Measurements from ENCODE around the gene CDRT4. TPM values are rescaled to one million over a fixed set of nuclear protein-coding genes. Genes with fewer than 3 reads are reported as not detected.

CDRT4 gene
- total and polyA plus RNA-seq, 10 of the 15 experiments (the other 5 are each of a cell fraction or from before 2014, with no cell fraction given), result 0.11 to 1.3 (median 0.51) TPM; not detected in 3

GRCh38 chr17:15452746-15453145, 14.7 kb downstream of the CDRT4 start:
- 45% methylated on average over 1 of the region's 1 CpG for whole genome bisulfite sequencing (ENCODE audit: insufficient coverage, insufficient replicate concordance, low lambda C conversion rate, missing lambda C conversion rate)
- intact Hi-C loops (cut with micrococcal nuclease; ENCODE audit: unreplicated experiment) (no loop called here), in situ Hi-C loops (cut with MboI) (no loop called here)
- no TSS peak for BruUV-seq (replicated peaks)
- no peak for TF ChIP-seq CBX3 (IDR thresholded peaks at IDR 0.05; ENCODE audit: borderline replicate concordance, low read depth)
- no peak for TF ChIP-seq NFXL1 (IDR thresholded peaks at IDR 0.05; ENCODE audit: borderline replicate concordance)
- TF ChIP-seq, protein P1, sequence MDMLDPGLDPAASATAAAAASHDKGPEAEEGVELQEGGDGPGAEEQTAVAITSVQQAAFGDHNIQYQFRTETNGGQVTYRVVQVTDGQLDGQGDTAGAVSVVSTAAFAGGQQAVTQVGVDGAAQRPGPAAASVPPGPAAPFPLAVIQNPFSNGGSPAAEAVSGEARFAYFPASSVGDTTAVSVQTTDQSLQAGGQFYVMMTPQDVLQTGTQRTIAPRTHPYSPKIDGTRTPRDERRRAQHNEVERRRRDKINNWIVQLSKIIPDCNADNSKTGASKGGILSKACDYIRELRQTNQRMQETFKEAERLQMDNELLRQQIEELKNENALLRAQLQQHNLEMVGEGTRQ (IDR thresholded peaks at IDR 0.05; ENCODE audit: borderline replicate concordance, low read depth, low read length), result no peak
- no peak for TF ChIP-seq PAX8 (IDR thresholded peaks at IDR 0.05)
- TF ChIP-seq RBBP5 (conservative IDR thresholded peaks at IDR 0.05), result no peak
- no peak for TF ChIP-seq TAF1 (IDR thresholded peaks at IDR 0.05; ENCODE audit: borderline replicate concordance, low read depth, low read length)
- TF ChIP-seq TARDBP (IDR thresholded peaks at IDR 0.05; ENCODE audit: borderline replicate concordance), result no peak
- no peak for TF ChIP-seq HDAC6 (IDR thresholded peaks at IDR 0.05; ENCODE audit: unreplicated experiment)
- TF ChIP-seq NR2F1 (conservative IDR thresholded peaks at IDR 0.05), result no peak
- TF ChIP-seq LARP7 (IDR thresholded peaks at IDR 0.05), result no peak
- no peak for TF ChIP-seq EED (IDR thresholded peaks at IDR 0.05; ENCODE audit: low read depth)
- TF ChIP-seq RFX5 (IDR thresholded peaks at IDR 0.05; ENCODE audit: low read depth, low read length), result no peak
- TF ChIP-seq, protein P2, sequence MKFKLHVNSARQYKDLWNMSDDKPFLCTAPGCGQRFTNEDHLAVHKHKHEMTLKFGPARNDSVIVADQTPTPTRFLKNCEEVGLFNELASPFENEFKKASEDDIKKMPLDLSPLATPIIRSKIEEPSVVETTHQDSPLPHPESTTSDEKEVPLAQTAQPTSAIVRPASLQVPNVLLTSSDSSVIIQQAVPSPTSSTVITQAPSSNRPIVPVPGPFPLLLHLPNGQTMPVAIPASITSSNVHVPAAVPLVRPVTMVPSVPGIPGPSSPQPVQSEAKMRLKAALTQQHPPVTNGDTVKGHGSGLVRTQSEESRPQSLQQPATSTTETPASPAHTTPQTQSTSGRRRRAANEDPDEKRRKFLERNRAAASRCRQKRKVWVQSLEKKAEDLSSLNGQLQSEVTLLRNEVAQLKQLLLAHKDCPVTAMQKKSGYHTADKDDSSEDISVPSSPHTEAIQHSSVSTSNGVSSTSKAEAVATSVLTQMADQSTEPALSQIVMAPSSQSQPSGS (IDR thresholded peaks at IDR 0.05; ENCODE audit: low read length), result no peak
- TF ChIP-seq POLR2AphosphoS5 (IDR thresholded peaks at IDR 0.05; ENCODE audit: low read length), result no peak
- no peak for TF ChIP-seq KAT2A (conservative IDR thresholded peaks at IDR 0.05; ENCODE audit: control insufficient read depth, low read depth, low read length)
- no peak for TF ChIP-seq BCLAF1 (IDR thresholded peaks at IDR 0.05)
- Histone ChIP-seq H3K9me3 (replicated peaks; ENCODE audit: control insufficient read depth, insufficient read depth, low read length) (no peaks in the 10 kb centered on the region), H4K20me1 (ENCODE audit: control insufficient read depth, insufficient read depth) (no peaks in the 10 kb centered on the region), H3K27ac (ENCODE audit: control insufficient read depth, insufficient read depth) (no peak overlapping the region), H3K9ac (ENCODE audit: control insufficient read depth, insufficient read depth, low read length) (no peak overlapping the region), H3K4me3 (no peak overlapping the region), H3K4me1 (ENCODE audit: control insufficient read depth, insufficient read depth, low read length) (no peaks in the 10 kb centered on the region), H3K36me3 (ENCODE audit: control insufficient read depth in 2 of 2, insufficient read depth in 2 of 2, low read length in 1 of 2) (no peaks in the 10 kb centered on the region), H2AFZ (ENCODE audit: control insufficient read depth, low read depth, low read length) (no peak overlapping the region), H3K4me2 (ENCODE audit: control insufficient read depth, insufficient read depth) (no peak overlapping the region), H3K27me3 (replicated peaks in 1 of 2; ENCODE audit: control insufficient read depth in 2 of 2, insufficient read depth in 2 of 2, low read length in 1 of 2) (no peaks in the 10 kb centered on the region), H3K79me2 (ENCODE audit: control insufficient read depth, insufficient read depth, low read length) (no peaks in the 10 kb centered on the region)
- no peak for ATAC-seq
- ChIA-PET POLR2A (no interaction called here), SMC1A (ENCODE audit: uncharacterized antibody, unreplicated experiment) (no interaction called here), CTCF (no interaction called here), RAD21 (ENCODE audit: unreplicated experiment) (no interaction called here)
- DNase-seq (ENCODE audit: low read depth, low spot score), result no peak
- no peak for FAIRE-seq
